ENCODE measurements around the gene FAM117A.
"Not testable (repeated sequence)": the region's sequence is repeated elsewhere in the genome, so short reads cannot be mapped to it uniquely, and the experiment has no call there.

The FAM117A gene

DNA sequence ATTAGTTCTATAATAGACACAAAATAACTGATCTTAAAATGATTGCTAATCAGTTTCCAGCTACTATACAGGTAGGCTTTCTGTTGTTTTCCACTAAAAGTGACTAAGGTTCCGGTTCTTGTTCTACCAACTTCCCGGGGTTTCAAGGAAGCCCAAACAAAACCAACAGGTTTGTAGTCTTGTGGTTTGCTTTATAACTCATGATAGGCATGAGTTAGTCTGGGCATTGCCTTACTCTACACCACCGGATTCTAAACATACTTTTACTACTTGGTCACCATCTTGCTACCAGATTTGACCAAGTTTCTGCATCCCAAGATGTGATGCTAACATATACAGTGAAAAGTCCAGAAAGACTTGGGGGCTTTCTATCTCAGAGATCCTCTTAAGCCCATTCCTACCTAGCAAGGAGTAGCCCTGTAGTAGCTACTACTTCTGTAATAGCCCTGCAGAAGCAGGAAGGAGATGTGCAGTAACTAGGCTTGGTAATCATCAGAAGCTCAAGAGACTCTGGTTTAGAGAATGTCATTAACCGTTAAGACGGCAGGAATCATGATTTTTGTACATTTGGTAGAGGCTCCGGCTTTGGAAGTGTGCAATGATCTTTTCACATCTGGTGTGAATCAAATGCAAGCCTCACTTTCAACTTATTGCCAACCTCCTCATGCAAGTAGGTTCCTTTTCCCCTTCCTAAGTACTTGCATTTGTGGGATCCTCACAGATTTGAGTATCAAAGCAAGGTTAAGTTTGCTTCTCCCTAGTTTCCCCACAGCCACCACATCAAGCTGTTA, 1.6 kb downstream of the FAM117A start:
- no peak for FAIRE-seq

DNA sequence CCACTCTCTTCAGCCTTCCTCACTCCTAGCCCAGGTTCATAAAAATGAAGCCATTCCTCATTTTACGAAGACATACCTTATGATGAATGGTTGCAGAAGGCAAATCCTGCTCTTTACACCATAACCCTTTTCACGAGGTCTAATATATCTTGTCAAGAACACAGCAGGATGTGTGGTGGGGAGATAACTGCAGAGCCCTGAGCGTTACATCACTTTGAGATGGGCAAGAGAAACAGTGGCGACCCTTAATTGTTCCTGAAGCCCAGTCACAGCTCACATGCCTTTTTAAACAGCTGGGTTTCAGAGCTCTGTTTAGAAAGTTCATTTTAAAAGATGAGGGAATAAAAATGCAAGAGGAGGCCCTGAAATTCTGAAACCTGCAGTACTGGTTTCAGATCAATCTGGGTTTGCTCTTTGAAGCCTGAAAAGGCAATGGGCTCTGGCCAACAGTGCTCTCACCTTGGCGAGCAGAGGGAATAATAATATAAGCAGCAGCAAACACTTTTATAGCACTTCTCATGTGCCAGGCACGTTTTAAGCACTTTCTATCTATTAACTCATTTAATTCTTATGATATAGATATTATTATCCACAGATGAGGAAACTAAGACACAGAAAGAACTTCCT, 2.9 kb downstream of the FAM117A start:
- FAIRE-seq = no peak

GRCh38 chr17:49760296-49760695, 3.6 kb downstream of the FAM117A start:
- no peak for FAIRE-seq

- no peak for FAIRE-seq
These were observed 4.7 kb downstream of the FAM117A start for GRCh38 chr17:49759203-49759602.

DNA sequence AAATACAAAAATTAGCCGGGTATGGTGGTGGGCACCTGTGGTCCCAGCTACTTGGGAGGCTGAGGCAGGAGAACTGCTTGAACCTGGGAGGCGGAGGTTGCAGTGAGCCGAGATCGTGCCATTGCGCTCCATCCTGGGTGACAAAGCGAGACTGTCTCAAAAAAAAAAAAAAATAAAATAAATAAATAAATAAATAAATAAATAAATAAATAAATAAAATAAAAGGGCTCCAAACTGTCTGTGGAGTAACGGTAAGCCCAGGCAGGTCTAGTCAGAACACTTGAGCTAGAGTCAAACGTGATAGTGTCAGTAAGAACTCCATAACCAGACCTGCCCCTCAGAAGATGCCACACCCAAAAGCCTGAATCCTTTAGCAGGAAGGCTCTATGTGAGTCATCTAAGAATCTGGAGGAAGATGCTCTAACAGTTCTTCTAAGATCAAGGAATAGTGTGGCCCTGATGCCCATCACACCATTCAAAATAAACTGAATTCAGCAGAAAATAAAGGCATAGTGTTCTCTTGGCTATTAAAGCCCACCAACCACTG, 5.4 kb downstream of the FAM117A start:
- not testable (repeated sequence) for FAIRE-seq

- FAIRE-seq = no peak
These were observed 6.7 kb downstream of the FAM117A start for GRCh38 chr17:49757151-49757777.

- FAIRE-seq = no peak
These were observed 7.4 kb downstream of the FAM117A start for GRCh38 chr17:49756323-49757150.

GRCh38 chr17:49755663-49756283, 8.2 kb downstream of the FAM117A start:
- FAIRE-seq = no peak

DNA sequence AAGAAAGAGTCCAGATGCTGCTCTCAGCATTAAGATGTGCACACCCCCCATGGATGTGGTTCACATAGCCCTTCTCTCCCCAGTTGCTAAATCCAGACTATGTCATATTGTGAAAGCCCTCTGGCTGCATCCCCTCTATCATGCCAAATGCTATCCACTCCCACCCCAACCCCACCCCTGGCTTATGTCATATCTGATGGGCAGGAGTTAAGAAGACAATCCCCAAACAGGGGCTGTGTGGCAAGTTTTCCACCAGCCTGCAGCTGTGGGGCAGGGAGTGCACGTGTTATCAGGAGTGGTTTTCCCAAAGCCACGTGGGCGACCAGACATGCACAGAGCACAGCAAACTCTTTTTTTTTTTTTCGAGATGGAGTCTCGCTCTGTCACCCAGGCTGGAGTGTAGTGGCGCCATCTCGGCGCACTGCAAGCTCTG, 10.0 kb downstream of the FAM117A start:
- FAIRE-seq = no peak

GRCh38 chr17:49752508-49752907, 11.4 kb downstream of the FAM117A start:
- FAIRE-seq = no peak

- FAIRE-seq = no peak
These were observed 14.2 kb downstream of the FAM117A start for GRCh38 chr17:49749730-49750129.

DNA sequence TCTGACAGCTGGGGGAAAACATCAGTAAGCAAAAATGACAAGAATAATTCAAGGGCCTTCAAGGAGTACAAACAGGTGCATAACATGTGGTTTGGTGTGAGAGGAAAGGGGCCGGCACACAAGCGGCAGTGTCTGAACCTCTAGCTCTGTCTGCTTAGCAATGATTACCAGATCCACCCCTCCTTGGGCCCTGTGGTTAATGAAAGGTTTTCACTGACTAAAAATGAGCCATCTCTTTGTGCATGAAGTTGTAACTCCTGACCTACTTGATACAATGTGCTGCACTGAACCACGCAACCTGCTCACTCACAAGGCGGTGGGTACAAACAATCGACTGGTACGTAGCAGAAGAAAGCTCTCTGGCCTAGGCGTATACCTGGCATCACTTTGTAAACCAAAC, 15.1 kb downstream of the FAM117A start:
- FAIRE-seq = no peak

DNA sequence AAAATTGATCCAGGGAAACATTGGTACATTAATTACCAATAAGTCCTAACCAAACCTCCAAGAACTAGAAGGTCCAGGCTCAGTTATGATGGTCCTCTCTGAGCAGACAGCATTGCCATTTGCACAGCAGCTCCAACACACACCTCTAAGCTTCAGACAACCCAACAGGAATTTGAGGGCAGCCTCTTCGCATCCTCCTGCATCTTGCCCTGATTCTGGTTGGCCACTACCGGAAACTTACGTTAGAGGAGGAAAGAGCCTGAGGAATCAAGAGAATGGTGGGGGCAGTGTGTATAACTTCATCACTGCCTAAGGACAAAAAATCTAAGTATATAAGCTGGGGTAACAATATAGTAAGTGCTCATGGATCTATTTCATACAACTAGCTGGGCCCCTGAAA, 15.7 kb downstream of the FAM117A start:
- FAIRE-seq = no peak

DNA sequence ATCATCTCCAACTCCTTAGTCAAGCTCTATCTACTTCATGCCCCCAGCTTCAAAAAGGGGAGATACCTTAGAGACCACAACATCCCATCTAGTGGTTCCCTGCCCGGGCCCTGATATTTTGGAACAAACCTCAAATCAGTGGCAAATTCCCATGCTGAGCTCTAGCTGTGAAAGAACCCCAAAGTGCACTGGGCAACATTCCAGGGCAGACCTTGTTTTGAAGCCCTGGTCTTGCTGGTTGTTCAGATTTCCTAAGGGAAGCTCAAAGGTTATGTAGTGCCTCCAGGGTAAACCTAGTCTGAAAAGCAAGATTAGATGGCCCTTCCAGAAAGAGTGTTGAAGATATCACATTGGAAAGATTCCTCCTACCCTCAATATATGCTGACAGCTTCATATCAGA, 16.3 kb downstream of the FAM117A start:
- no peak for FAIRE-seq

- FAIRE-seq = no peak
These were observed 17.0 kb downstream of the FAM117A start for GRCh38 chr17:49746791-49747490.

GRCh38 chr17:49745175-49746139, 18.5 kb downstream of the FAM117A start:
- FAIRE-seq = no peak

GRCh38 chr17:49742166-49742638, 21.7 kb downstream of the FAM117A start:
- no peak for FAIRE-seq

GRCh38 chr17:49741692-49742076, 22.2 kb downstream of the FAM117A start:
- no peak for FAIRE-seq

- no peak for FAIRE-seq
These were observed 22.8 kb downstream of the FAM117A start for GRCh38 chr17:49741009-49741691.

Measured in endometrium (tissue), 2 donors.